Measurements from ENCODE around the gene XCL2. TPM values are rescaled to one million over a fixed set of nuclear protein-coding genes. Genes with fewer than 3 reads are reported as not detected.

XCL2 gene
- polyA plus RNA-seq, 3 donors from 2014 or later = 537 to 1,283 (median 719) TPM

DNA sequence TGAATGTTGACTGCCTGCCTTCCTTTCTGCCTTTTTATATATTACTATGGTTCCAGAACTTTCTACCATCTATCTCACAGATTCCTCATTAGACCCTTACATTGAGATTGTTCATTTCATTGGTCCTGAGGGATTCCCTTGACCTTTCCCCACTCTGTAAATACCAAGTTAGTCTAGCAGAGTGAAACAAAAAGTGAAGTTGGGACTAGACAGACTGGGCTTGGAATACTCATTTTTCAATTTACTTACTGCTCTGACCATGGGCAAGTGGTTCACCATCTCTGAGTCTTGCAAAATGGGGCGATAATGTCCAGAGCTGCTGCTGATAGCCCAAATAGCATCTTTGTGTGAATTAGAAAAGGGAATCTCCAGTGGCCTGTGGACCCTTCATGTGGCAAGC is 38.8 kb downstream of the XCL2 start:
- H3K4me1 Mint-ChIP-seq = peaks cover 62 to 81% of the 10 kb centered on the region in 2 donors
- peak overlapping the region in 3 of 5 donors; percentile 1 to 31 (median 3) for H3K4me3 Mint-ChIP-seq
- H3K9me3 Mint-ChIP-seq = no peaks in the 10 kb centered on the region
- no peaks in the 10 kb centered on the region for H3K36me3 Mint-ChIP-seq
- H3K27ac Mint-ChIP-seq = peak overlapping the region; percentile 38 to 85 (median 72)
- no peak for DNase-seq
- peaks cover 0 to 2% (median 0%) of the 10 kb centered on the region in 3 donors for H3K27me3 Mint-ChIP-seq (ENCODE audit: low read depth in 3 of 3)

DNA sequence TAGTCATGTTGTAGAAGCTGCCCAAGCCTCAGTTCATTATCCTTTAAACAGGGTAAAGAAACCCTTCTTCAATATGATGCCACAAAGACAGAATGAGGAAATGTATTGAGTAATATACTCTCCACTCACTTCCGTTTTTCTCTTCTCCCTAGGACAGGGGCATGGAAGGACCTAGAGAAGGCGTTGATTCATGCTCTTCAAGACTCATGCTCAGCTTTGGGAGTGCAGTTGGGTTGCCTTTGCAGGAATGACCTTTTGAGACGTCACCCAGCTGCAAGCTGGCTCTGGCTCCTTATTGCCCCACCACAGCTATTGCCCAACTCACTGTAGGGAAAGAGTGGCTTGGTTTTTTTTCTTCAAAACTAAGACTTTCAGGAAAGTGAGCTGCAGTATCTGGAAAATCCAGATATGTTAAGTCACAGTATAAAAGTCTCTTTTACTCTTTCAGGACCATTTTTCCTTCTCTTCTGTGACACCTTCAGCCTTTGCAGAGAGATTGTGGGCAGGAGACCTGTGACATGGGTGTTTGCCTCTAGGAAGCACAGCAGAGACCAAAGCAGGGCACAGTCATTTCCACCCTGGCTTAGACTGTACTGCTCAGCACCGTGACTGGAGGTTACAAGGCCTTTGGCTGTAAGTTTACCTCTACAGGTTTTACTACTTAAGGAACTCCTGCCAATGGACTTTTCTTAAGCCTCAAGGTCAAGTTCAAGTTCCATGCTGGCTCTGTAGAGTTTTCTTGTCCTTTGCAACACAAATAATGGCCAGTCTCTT is 39.5 kb downstream of the XCL2 start:
- H3K27ac Mint-ChIP-seq = peak overlapping the region; percentile 38 to 85 (median 72)
- H3K27me3 Mint-ChIP-seq (ENCODE audit: low read depth in 3 of 3) = peaks cover 0 to 2% (median 0%) of the 10 kb centered on the region in 3 donors
- H3K4me1 Mint-ChIP-seq = peaks cover 61 to 81% of the 10 kb centered on the region in 2 donors
- H3K9me3 Mint-ChIP-seq = no peaks in the 10 kb centered on the region
- no peaks in the 10 kb centered on the region for H3K36me3 Mint-ChIP-seq
- DNase-seq = no peak
- H3K4me3 Mint-ChIP-seq = peak overlapping the region; percentile 1 to 31 (median 7)

DNA sequence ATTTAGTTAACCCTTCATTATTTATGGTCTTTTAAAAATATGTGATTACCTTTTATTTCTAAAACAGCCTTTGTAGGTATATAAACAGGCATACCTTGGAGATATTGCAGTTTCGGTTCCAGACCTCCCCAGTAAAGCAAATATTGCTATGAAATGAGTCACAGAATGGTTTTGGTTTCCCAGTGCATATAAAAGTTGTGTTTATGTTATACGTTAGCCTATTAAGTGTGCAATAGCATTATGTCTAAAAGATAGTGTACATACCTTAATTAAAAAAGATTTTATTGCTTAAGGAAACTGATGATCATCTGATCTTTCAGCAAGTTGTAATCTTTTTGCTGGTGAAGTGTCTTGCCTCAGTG is 44.1 kb downstream of the XCL2 start:
- H3K27ac Mint-ChIP-seq = peak overlapping the region in 2 of 6 donors; percentile 21 to 22

DNA sequence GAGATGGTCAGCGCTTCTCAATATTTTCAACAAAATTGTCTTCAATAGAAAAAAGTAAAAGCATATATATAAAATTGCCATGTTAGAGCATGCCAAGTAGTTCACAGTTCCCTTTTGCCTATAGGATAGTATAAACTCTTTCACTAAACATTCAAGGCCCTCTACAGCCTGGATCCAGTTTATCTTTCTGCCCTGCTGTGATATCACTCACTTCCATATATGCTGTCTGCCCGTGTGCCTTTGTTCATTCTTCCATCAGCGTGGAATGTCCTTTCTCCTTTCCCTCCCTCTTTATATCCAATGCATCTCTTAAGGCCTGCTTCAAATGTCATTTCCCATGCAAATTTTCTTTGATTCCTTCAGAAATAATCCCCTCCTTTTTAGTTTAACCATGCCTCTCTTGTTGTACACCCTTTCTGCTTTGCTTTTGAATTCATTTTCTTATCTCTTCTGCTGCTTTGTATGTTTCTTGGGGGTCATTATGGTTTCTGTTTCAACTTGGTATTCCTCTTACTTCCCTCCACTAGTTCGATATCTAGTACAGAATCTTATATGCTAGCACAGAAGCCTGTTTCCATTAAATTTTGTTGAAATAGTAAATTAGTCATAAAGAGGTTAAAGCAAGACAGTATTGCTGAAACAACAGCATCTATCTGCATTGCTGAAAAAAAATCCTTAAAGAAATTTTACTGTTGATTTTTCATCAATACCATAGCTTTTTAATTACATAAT is 44.7 kb downstream of the XCL2 start:
- no peaks in the 10 kb centered on the region for H3K36me3 Mint-ChIP-seq
- no peak for DNase-seq
- peak overlapping the region in 1 of 6 donors; percentile 16 for H3K27ac Mint-ChIP-seq
- H3K4me3 Mint-ChIP-seq = no peak overlapping the region
- H3K9me3 Mint-ChIP-seq = no peaks in the 10 kb centered on the region
- H3K27me3 Mint-ChIP-seq (ENCODE audit: low read depth in 3 of 3) = peaks cover 0 to 5% (median 0%) of the 10 kb centered on the region in 3 donors
- peaks cover 51 to 62% of the 10 kb centered on the region in 2 donors for H3K4me1 Mint-ChIP-seq

More for the DNA sequence above, 44.1 kb downstream of the XCL2 start:
- Mint-ChIP-seq H3K9me3 (no peaks in the 10 kb centered on the region), H3K27me3 (ENCODE audit: low read depth in 3 of 3) (peaks cover 0 to 5% (median 0%) of the 10 kb centered on the region in 3 donors), H3K36me3 (no peaks in the 10 kb centered on the region), H3K4me3 (peak overlapping the region in 2 of 5 donors; percentile 15 to 28), H3K4me1 (peaks cover 56 to 67% of the 10 kb centered on the region in 2 donors)
- no peak for DNase-seq

DNA sequence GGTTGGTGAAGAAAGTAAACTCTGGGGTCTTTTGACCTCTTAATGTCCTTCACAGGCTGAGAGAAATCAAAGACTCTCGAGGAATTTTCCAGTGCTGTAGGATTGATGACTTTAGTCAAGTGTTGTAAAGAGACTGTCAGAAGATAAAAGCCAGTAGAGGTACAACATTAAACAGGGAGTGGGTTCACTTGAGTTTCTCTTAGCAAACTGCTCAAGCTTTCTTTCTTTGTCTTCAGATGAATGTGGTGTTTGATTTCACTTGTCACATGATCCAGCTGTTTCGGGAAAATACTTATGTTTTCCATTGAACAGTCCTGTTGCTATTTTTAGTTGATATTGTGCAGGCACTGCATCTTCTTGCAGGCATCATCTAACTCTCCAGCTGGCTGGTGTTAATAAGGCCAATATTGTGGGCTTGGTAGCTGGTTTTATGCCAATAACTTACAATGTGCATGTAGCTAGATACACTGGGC is 45.6 kb downstream of the XCL2 start:
- Mint-ChIP-seq H3K27me3 (ENCODE audit: low read depth in 3 of 3) (peaks cover 0 to 3% (median 0%) of the 10 kb centered on the region in 3 donors), H3K4me1 (peaks cover 42 to 53% of the 10 kb centered on the region in 2 donors), H3K36me3 (no peaks in the 10 kb centered on the region), H3K4me3 (no peak overlapping the region), H3K27ac (no peak overlapping the region), H3K9me3 (no peaks in the 10 kb centered on the region)
- no peak for DNase-seq

DNA sequence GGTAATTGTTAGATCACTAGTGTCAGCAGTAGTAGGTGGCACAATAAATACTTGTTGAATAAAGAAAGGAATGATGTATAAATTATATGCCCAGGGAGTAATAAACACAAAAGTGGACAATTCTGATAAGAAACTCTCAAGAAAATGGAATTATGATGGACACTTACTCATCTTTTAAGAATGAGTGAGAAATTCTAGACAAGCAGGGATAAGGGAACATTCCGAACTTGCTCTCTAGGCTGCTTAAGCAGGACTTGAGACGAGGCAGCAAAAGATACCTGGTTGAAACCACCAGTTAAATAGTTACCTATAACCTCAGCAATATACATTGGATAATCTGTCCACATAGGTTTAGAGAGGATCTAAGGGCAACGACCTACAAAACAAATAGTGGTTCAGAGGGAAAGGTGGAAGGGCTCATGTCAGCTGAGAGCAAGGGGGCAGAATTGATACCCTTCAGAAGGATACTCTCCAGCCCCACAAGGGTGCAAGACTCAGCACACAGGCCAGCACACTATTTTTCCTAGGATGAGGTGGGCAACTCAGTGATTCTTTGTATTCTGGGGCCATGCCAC is 46.3 kb downstream of the XCL2 start:
- Mint-ChIP-seq H3K36me3 (no peaks in the 10 kb centered on the region), H3K9me3 (no peaks in the 10 kb centered on the region), H3K4me1 (peaks cover 36 to 46% of the 10 kb centered on the region in 2 donors), H3K4me3 (no peak overlapping the region), H3K27ac (no peak overlapping the region), H3K27me3 (ENCODE audit: low read depth in 3 of 3) (peaks cover 0 to 3% (median 0%) of the 10 kb centered on the region in 3 donors)
- DNase-seq = no peak

DNA sequence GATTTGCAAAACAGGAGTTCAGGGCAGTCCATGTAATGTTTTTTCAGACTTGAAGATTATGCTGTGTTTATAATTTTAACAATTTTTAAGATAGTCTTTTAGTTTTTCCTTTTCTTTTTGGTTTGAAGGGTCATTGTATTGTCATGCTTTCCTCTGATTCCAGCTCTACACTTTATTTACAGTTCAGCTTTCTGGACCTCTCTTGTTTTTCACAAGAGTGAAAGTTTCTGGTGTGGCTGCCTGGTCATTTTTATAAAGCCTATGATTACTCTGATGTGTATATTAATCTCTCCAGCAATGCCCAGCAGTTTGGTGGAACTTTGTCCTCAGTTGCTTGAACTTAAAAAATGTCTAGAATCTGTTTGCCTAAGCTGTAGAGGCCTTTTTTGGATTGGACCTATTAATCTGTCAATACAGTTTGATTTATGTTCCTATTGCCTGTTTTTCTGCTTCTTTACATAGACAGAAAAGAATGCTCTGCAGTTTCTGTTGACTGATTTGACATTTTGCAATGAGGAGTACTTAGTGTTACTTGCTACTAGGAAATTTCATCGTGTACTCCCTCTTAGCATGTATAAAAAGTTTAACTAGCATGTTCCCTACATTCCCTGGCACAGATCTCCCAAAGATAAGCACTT is 52.2 kb downstream of the XCL2 start:
- Mint-ChIP-seq H3K27me3 (ENCODE audit: low read depth in 3 of 3) (peaks cover 0 to 2% (median 0%) of the 10 kb centered on the region in 3 donors), H3K36me3 (no peaks in the 10 kb centered on the region), H3K4me3 (no peak overlapping the region), H3K27ac (peak overlapping the region in 1 of 6 donors; percentile 70), H3K9me3 (no peaks in the 10 kb centered on the region), H3K4me1 (peaks cover 33 to 34% of the 10 kb centered on the region in 2 donors)
- DNase-seq = no peak

Other genes with a start within 250 kb of the XCL2 start
- gene XCL1, start 32.6 kb upstream of the XCL2 start, polyA plus RNA-seq = 100 to 1,000 TPM in 1 of 3 donors, 10 to 100 TPM in 2; 40.1 to 123 (median 59.8) TPM
- gene DPT, start 185.2 kb upstream of the XCL2 start, polyA plus RNA-seq = not detected